Neural cell (in vitro differentiated cells): Measurements from ENCODE around the gene TRIB2. TPM values are rescaled to one million over a fixed set of nuclear protein-coding genes. Genes with fewer than 3 reads are reported as not detected.

ENCODE experiments used
- H2AFZ ChIP-seq: fragments of 200-600, 300-800 bp; sonication (generic), shearing (Covaris generic); 2 replicates; pipeline ENCODE4 v1.6.0; 2014; ENCODE audit warnings: low read depth, mild to moderate bottlenecking, antibody characterized with exemption, low read length, moderate library complexity
- H3F3A ChIP-seq: fragments of 200-600 bp; shearing (Covaris generic); 2 replicates; pipeline ENCODE4 v1.6.1; 2016; ENCODE audit warnings: mild to moderate bottlenecking, moderate library complexity, mixed read lengths, antibody characterized with exemption, low read length; ENCODE audit not compliant: insufficient read depth, poor library complexity, severe bottlenecking
- H3K27ac ChIP-seq: fragments of 200-600, 300-800 bp; sonication (generic), shearing (Covaris generic); 2 replicates; pipeline ENCODE4 v1.5.1; 2014; ENCODE audit warnings: mild to moderate bottlenecking, low read length, moderate library complexity
- H3K27me3 ChIP-seq: fragments of 300-800, 200-600 bp; sonication (generic), shearing (Covaris generic); 2 replicates; pipeline ENCODE4 v1.6.0; 2014; ENCODE audit warnings: mild to moderate bottlenecking, low read depth, low read length, moderate library complexity; ENCODE audit not compliant: insufficient read depth
- H3K36me3 ChIP-seq: fragments of 300-800, 200-600 bp; sonication (generic), shearing (Covaris generic); 2 replicates; pipeline ENCODE4 v1.5.1; 2014; ENCODE audit warnings: mild to moderate bottlenecking, antibody characterized with exemption, low read length, moderate library complexity; ENCODE audit not compliant: insufficient read depth
- H3K4me2 ChIP-seq: fragments of 300-800, 200-600 bp; sonication (generic), shearing (Covaris generic); 2 replicates; pipeline ENCODE4 v1.6.0; 2014; ENCODE audit warnings: mild to moderate bottlenecking, low read length
- H3K4me3 ChIP-seq: fragments of 300-800, 200-600 bp; sonication (generic), shearing (Covaris generic); 2 replicates; pipeline ENCODE4 v1.5.1; 2014; ENCODE audit warnings: mild to moderate bottlenecking, low read length, moderate library complexity
- H3K79me2 ChIP-seq: fragments of 200-600 bp; shearing (Covaris generic); replicated peaks from 2 replicates; pipeline ENCODE4 v1.6.0; 2014; ENCODE audit warnings: mild to moderate bottlenecking, low read length, moderate library complexity; ENCODE audit not compliant: insufficient read depth
- H3K9ac ChIP-seq: fragments of 300-800, 200-600 bp; sonication (generic), shearing (Covaris generic); 2 replicates; pipeline ENCODE4 v1.6.1; 2016; ENCODE audit warnings: mild to moderate bottlenecking, low read length, mixed read lengths
- H3K9me2 ChIP-seq: fragments of 200-600 bp; shearing (Covaris generic); 2 replicates; pipeline ENCODE4 v1.6.1; 2016; ENCODE audit warnings: mild to moderate bottlenecking, low read length, mixed read lengths; ENCODE audit not compliant: insufficient read depth
- H3K9me3 ChIP-seq: fragments of 200-600, 300-800 bp; sonication (generic), shearing (Covaris generic); 2 replicates; pipeline ENCODE4 v1.6.1; 2016; ENCODE audit warnings: mild to moderate bottlenecking, mixed run types, low read length, moderate library complexity, mixed read lengths
- H4K20me1 ChIP-seq: fragments of 200-600 bp; shearing (Covaris generic); 2 replicates; pipeline ENCODE4 v1.6.1; 2016; ENCODE audit warnings: mild to moderate bottlenecking, mixed run types; ENCODE audit not compliant: insufficient read depth
- CTCF ChIP-seq: fragments of 450-650 bp; IDR thresholded peaks from 2 replicates; pipeline ENCODE4 v1.5.1; 2014; ENCODE audit warnings: antibody characterized with exemption, mild to moderate bottlenecking, moderate library complexity; ENCODE audit not compliant: poor library complexity, severe bottlenecking
- EP300 ChIP-seq: fragments of 450-650 bp; conservative IDR thresholded peaks from 2 replicates; pipeline ENCODE4 v1.6.1; 2014; ENCODE audit warnings: antibody characterized with exemption, mild to moderate bottlenecking, moderate library complexity; ENCODE audit not compliant: poor library complexity, severe bottlenecking
- EZH2 ChIP-seq: fragments of 200-600, 300-800 bp; shearing (Covaris generic), sonication (generic); IDR thresholded peaks from 2 replicates; pipeline ENCODE4 v1.6.1; 2014; ENCODE audit warnings: antibody characterized with exemption, low read length, borderline replicate concordance, mild to moderate bottlenecking; ENCODE audit not compliant: insufficient read depth, poor library complexity, severe bottlenecking
- MXI1 ChIP-seq: fragments of 450-650 bp; conservative IDR thresholded peaks from 2 replicates; pipeline ENCODE4 v1.6.1; 2014; ENCODE audit warnings: antibody characterized with exemption, mild to moderate bottlenecking; ENCODE audit not compliant: poor library complexity, severe bottlenecking
- POLR2AphosphoS5 ChIP-seq: IDR thresholded peaks from 2 replicates; pipeline ENCODE4 v1.6.1; 2012
- RAD21 ChIP-seq: fragments of 450-650 bp; conservative IDR thresholded peaks from 2 replicates; pipeline ENCODE4 v1.6.1; 2014; ENCODE audit warnings: antibody characterized with exemption, mild to moderate bottlenecking, moderate library complexity
- REST ChIP-seq: IDR thresholded peaks from 2 replicates; pipeline ENCODE4 v1.6.1; 2012; ENCODE audit warnings: borderline replicate concordance
- SMC3 ChIP-seq: fragments of 450-650 bp; conservative IDR thresholded peaks from 2 replicates; pipeline ENCODE4 v1.6.1; 2014; ENCODE audit warnings: antibody characterized with exemption, mild to moderate bottlenecking, moderate library complexity; ENCODE audit not compliant: poor library complexity
- TAF1 ChIP-seq: IDR thresholded peaks from 2 replicates; pipeline ENCODE4 v1.6.1; 2012; ENCODE audit warnings: low read depth
- polyA plus RNA-seq: library from polyadenylated mRNA; depleted of rRNA; stranded (reverse); fragments of >200 nt; gene quantifications from 2 replicates; pipeline ENCODE4 v1.2.3, GENCODE V29; 2014

TRIB2 gene
- polyA plus RNA-seq, 1 donor from 2014 or later = 123 TPM

- H3K4me2 ChIP-seq = no peak overlapping the region
- H3K4me3 ChIP-seq = no peak overlapping the region
- H3K27ac ChIP-seq = no peak overlapping the region
- H3F3A ChIP-seq = no peaks in the 10 kb centered on the region
- H2AFZ ChIP-seq = no peak overlapping the region
- TF ChIP-seq SMC3 = no peak
- TF ChIP-seq EP300 = no peak
- no peak for TF ChIP-seq REST
- TF ChIP-seq RAD21 = no peak
- no peak for TF ChIP-seq EZH2
- no peak for TF ChIP-seq TAF1
- TF ChIP-seq POLR2AphosphoS5 = no peak
- TF ChIP-seq CTCF = no peak
- no peak for TF ChIP-seq MXI1
- no peaks in the 10 kb centered on the region for H4K20me1 ChIP-seq
- H3K9me2 ChIP-seq = no peaks in the 10 kb centered on the region
- H3K9me3 ChIP-seq = no peaks in the 10 kb centered on the region
- no peaks in the 10 kb centered on the region for H3K79me2 ChIP-seq
- no peaks in the 10 kb centered on the region for H3K36me3 ChIP-seq
- no peak overlapping the region for H3K9ac ChIP-seq
- no peaks in the 10 kb centered on the region for H3K27me3 ChIP-seq
These were observed 33.6 kb downstream of the TRIB2 start for GRCh38 chr2:12750166-12750905.

GRCh38 chr2:12754643-12755042 is 37.9 kb downstream of the TRIB2 start:
- Histone ChIP-seq H4K20me1 (no peaks in the 10 kb centered on the region), H3K27ac (no peak overlapping the region), H3K9me3 (no peaks in the 10 kb centered on the region), H3F3A (no peaks in the 10 kb centered on the region), H3K9me2 (no peaks in the 10 kb centered on the region), H3K79me2 (no peaks in the 10 kb centered on the region), H3K27me3 (no peaks in the 10 kb centered on the region), H3K4me2 (no peak overlapping the region), H2AFZ (no peak overlapping the region), H3K36me3 (no peaks in the 10 kb centered on the region), H3K9ac (no peak overlapping the region), H3K4me3 (no peak overlapping the region)
- no peak for TF ChIP-seq RAD21
- TF ChIP-seq MXI1 = no peak
- TF ChIP-seq CTCF = no peak
- no peak for TF ChIP-seq EP300
- no peak for TF ChIP-seq TAF1
- TF ChIP-seq POLR2AphosphoS5 = no peak
- TF ChIP-seq REST = no peak
- no peak for TF ChIP-seq SMC3
- no peak for TF ChIP-seq EZH2
